ENCODE results near the gene TGM3.

The TGM3 gene

GRCh38 chr20:2273634-2274302, 22.0 kb upstream of the TGM3 start:
- H3K4me3 ChIP-seq (ENCODE audit: low read depth, low read length) = no peak overlapping the region
- DNase-seq (ENCODE audit: low read depth) = no peak
- no peak for TF ChIP-seq CTCF (IDR thresholded peaks at IDR 0.05; ENCODE audit: low read depth, low read length, missing control alignments)

- no peak overlapping the region for H3K4me3 ChIP-seq (ENCODE audit: low read depth, low read length)
- DNase-seq (ENCODE audit: low read depth) = no peak
- TF ChIP-seq CTCF (IDR thresholded peaks at IDR 0.05; ENCODE audit: low read depth, low read length, missing control alignments) = no peak
Measured at GRCh38 chr20:2276015-2276414, 19.8 kb upstream of the TGM3 start.

- TF ChIP-seq CTCF (IDR thresholded peaks at IDR 0.05; ENCODE audit: low read depth, low read length, missing control alignments) = no peak
- no peak for DNase-seq (ENCODE audit: low read depth)
Measured at GRCh38 chr20:2279253-2279779, 16.5 kb upstream of the TGM3 start.

GRCh38 chr20:2280082-2280481, 15.7 kb upstream of the TGM3 start:
- no peak for DNase-seq (ENCODE audit: low read depth)
- H3K4me3 ChIP-seq (ENCODE audit: low read depth, low read length) = no peak overlapping the region
- TF ChIP-seq CTCF (IDR thresholded peaks at IDR 0.05; ENCODE audit: low read depth, low read length, missing control alignments) = no peak

More at GRCh38 chr20:2279253-2279779, 16.5 kb upstream of the TGM3 start:
- H3K4me3 ChIP-seq (ENCODE audit: low read depth, low read length) = no peak overlapping the region

GRCh38 chr20:2281563-2281962, 14.2 kb upstream of the TGM3 start:
- no peak for DNase-seq (ENCODE audit: low read depth)
- no peak overlapping the region for H3K4me3 ChIP-seq (ENCODE audit: low read depth, low read length)
- no peak for TF ChIP-seq CTCF (IDR thresholded peaks at IDR 0.05; ENCODE audit: low read depth, low read length, missing control alignments)

GRCh38 chr20:2282181-2282580, 13.6 kb upstream of the TGM3 start:
- DNase-seq (ENCODE audit: low read depth) = no peak
- H3K4me3 ChIP-seq (ENCODE audit: low read depth, low read length) = no peak overlapping the region
- no peak for TF ChIP-seq CTCF (IDR thresholded peaks at IDR 0.05; ENCODE audit: low read depth, low read length, missing control alignments)

Measured in GM12864 (cell line).